Measurements from ENCODE around the gene POLG2.
"Not testable (repeated sequence)": the region's sequence is repeated elsewhere in the genome, so short reads cannot be mapped to it uniquely, and the experiment has no call there.

The POLG2 gene

DNA sequence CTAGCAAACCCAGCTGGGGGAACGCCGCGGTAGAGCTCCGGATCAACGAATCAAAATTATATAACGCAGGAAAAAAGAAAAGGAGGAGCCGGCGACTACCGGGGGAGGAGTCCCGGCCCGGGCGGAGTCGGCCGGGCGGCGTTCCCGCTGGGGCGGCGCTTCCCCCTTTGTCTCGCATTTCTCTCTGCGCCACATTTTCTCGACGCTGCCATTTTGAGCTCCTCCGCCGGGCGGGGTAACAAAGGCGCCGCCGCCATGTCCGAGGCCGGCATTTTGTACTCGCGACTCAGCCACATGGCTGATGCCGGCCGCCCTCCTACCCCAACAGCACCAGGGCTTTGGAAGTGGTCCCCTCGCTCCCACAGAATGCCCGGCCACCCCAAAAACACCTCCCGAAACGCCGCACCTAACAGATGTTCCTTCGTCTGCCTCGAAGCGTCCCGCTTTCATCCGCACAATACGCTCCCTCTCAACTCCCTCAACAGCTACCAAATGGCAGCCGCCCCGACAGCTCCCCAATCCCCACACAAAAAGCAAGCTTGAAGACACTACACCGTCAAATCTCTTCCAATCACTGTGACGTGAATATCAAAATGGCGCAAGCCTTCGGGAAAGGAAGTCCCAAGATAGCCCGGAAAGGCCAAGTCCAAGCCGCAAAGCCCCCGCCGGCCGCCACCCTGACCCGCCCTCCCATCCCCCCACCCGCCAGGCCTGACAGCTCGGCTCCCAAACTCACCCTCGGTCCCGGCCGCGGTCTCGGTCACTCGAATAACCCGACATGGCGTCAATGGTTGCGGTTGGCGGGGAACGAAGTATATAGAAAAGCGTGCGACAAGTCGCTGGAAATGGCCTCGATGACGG lies 8.7 kb upstream of the POLG2 start:
- DNase-seq, result peak; percentile 89

DNA sequence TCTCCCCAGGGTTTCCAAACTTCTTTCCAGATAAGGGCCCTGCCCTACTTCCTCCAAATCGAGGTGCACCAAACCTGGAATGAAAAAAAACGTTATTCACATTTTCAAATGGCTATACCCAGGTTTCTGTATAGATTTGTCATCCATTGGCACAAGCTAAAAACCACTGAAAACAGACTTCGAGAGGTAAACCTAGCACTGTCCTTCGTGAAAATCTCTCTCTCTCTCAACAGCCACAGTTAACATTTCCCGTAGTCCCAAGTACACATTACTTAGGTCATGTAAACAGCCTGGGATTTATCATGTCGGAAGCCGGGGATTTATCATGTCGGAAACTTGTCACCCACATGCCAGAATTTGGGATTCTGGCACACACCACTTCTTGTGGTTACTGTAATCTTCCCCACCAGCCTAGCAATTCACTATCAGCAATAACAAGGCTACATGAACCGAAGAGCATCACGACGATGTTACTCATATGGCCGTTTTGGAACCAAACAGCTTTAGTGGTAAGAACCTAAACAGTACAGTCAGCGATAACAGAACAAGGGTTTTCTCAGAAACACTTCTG lies 8.0 kb upstream of the POLG2 start:
- no peak for DNase-seq

DNA sequence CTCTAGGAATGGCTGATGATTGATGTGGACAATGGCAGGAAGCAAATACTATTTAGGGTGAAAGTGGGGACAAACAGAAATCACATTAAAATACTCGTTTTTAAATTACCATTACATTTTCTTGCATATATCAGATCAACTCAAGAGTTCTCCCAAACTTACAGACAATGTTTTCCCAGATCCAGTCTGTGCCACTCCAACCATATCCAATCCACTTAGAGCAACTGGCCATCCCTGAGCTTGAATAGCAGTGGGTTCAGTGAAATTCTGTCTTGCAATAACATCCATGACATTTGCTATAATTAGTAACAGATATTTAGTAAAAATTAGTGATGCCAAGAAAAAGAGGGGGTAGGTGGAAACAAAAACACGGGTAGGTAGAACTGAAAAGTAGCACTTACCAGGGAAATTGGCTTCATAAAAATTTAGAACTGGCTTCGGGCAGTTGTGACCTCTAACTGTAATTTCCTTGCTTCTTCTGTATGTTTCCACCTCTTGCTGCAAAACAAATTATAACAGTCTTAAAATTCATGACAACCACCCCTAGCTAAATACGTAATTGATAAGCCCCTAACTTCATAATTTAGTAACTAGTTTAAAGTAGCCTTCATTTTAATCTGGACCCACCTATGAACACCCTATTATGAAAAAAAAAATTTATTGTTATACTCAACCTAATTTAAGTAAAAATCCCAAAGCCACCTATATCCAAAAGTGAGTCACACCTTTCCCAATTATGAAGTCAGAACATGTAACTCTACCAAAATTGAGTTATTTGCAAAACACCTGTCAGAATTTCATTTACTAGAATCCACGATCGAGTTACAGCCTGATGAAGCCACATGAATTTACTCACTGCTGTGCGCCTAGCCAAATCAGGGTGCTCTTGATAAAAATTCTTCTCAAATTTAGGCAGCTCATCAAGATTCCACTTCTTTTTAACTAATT lies 7.2 kb upstream of the POLG2 start:
- no peak for DNase-seq

DNA sequence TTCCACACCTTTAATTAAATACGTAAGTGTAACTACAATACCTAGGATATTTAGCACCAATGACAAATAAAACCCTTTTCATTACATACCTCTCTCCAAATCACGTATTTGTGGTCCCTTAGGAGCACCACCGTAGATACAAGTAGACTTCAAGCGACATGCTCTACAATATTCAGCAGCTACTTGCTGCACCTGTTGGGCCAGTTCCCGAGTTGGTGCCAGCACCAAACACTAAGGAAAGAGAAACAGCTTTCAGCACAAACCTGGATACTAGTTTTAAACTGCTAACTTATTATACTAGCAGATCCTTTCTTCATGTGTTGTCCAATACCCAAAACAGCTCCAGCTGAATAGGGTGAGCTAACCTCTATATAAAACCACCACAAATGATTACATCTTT lies 6.5 kb upstream of the POLG2 start:
- DNase-seq, result no peak

DNA sequence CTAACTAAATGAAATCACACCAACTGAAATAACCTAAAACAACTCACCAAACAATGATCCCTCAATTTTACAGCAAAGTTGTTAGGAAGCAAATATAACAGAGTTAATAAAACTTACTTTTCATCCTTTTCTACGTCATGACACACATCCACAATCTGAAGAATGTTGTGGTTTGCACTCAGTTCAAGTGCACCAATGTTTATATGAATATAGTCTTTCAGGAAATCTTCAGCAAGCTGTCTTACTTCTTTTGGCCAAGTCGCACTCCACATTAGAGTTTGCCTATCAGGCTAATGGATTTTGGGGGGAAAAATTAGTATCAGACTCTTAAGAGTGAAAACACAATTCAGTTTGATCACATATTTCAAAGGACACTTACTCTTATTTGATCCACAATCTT lies 6.0 kb upstream of the POLG2 start:
- DNase-seq, result no peak

DNA sequence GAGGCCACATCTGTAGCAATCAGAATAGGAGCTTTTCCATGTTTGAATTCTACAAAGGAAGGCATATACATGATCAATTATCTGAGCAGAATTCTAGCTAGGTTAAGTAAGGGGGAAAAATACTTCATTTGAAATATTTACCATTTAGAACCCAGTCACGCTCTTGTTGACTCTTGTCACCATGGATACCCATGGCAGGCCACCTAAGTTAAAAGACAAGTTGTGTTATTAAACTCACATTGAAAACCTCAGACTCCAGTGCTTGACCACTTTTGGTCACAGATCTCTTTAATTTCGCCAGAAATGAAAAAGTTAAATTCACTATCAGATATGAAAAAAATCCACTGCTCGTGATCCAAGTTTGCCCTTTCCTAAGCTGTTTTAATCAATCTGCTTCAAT lies 5.2 kb upstream of the POLG2 start:
- no peak for DNase-seq

DNA sequence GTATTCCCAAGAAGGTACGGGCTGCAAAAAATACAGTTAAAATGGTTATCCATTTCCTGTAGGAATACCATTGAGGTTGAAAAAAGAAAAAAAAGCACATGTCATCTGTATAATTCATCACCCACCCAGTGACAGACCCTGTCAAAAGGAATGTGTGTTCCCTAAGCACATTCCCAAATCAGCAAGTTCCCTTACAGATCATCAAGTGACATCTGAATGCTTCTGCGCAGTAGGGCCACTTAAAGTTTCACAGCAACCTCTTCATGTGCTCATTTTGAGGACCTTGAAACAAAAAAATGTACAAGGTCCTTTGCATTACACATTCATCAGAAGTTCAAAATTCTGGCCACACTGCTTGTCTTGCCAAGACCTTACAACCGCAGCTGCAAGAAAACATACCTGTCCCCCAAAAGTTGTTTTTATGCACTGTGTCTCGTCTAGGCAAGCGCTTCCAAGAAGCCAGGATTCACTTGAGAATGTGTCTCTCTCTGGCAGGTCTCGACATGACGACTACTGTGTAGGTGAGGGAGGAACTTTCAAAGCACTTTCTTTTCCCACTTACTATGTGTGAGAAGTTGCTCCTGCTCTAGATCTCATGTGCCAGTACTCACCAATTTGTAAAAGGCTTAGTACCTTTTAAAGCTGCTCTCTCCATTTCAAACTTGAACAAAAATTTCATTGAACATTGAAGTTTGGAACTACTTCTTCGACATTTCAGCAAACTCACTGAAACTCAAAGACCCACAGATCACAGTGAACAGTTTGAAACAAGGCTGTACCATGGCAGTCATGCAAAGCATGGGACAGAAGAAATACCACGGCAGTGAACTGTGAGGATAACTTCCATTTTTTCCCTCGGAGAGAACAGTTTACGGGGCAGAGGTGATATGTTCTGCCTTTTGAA lies 4.3 kb upstream of the POLG2 start:
- DNase-seq, result no peak

DNA sequence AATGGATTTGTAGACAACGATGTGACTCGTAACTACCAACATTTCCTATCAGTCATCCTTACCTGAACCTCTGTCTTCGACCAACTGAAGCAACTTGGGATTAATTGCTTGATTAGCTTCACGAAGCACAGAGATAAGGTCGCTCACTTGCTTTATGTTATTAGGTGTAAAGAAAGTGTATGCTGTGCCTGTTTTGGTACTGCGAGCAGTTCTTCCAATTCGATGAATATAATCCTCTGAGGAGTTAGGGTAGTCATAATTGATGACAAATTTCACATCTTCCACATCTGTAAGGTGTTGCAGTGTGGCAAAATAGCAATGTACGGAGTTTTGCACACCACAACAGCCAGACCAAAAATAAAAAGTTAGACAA lies 3.6 kb upstream of the POLG2 start:
- no peak for DNase-seq

DNA sequence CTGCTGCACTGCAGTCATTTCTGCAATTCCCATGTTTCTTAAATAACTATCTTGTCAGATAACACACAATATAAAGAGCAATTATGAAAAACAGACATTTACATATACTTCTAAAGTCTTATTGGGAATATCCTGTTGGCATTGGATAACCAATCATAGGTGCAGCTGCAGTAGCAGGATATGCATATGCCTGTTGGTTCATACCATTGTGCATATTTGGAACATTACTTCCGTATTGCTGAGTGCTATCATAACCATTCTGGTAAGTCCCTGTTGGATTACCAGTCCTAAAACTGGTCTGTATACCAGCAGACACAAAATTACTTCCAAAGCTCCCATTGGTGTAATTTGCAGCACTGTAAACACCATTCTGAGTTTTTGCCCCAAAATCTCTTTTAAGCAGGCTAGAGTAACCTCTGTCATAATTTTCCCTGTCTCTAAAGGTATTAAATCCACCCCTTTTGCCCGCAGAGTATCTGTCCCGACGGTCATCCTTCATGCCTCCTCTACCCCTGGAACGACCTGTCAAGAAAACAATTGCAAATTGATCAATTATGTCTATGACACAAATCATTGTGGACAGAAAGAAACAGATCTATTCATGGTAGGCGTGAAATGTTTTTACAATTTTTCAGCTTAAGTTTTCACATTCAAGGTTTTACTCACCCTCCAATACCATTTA lies 3.1 kb upstream of the POLG2 start:
- DNase-seq, result no peak

DNA sequence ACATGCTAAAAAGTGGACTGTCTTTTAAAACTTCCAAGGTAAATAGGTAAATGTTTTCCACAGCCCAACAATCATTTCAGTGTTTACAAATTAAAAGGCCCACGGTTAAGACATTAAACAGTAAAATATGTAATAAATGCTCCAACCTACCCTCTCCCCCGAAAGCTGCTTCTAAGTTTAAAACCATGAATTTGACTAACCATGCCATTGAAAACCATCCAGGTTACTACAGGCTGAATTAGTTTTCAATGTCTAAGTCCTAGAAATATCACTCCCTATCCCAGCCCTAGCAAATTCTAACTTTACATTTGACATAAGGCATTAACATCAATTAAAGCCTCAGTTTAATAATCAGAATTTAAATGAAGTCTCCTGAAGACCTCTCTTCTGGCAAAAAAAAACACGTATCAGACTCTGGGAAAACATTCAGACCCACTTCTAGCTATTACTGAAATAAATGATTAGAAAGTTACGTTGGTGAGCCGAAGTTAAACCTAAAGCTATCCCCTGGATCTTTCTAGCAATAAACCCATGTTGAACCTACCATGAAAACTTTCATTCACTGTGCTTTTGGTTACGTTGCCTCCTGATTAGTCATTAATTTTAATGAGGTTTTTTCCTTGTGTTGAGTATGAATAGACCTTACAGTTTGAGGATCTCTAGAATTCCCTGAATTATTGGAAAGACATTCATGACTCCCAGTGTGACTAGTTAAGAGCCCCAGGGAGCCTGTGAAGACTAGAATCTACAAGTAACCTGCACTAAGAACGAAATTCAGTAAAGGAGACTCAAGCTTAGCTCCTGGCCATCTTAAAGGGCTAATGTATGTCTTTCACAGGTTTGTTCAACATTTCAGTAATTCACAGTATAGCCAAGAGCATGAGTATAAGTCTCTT lies 1.7 kb upstream of the POLG2 start:
- no peak for DNase-seq

DNA sequence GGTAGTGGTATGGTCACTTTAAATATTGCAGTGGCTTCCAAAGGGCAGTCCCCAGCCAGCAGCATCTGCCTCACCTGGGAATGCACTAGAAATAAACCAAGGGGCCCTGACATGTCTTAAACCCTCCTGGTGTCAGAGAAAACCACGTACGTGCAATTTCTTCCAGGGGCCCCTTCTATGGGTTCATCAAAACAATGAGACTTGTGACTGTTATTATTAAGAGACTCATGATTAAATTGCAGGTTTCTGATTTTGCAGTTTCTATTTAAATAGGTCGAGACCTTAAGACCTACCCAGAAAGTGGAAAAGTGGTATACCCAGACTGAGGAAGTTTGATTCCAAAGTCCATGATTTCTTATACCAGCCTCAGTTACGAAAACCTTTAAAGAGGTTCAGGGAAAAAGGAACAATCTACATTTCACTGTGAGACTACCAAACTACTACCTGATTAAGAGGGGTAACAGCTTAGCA lies 746 bp upstream of the POLG2 start:
- DNase-seq, result no peak

DNA sequence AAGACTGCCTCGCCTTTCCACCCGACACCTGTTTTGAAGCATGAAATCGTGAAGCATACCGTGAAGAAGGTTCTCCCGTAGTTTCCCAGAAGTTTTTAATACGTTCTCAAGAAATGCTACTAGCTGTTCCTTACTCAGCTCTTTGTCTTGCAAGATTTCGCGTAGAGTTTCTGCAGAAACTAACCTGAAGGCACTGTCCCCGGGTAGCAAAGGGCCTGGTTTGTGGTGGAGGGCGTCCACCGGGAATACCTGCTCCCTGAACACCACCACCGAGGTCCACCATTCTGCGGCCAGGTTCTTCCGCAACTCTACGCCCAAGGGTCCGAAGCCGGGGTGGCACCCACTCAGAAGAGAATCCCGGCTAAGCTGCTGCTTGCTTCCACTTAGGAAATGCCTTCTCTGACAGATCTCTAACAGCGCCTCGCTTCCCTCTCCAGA lies 487 bp downstream of the POLG2 start:
- no peak for DNase-seq

DNA sequence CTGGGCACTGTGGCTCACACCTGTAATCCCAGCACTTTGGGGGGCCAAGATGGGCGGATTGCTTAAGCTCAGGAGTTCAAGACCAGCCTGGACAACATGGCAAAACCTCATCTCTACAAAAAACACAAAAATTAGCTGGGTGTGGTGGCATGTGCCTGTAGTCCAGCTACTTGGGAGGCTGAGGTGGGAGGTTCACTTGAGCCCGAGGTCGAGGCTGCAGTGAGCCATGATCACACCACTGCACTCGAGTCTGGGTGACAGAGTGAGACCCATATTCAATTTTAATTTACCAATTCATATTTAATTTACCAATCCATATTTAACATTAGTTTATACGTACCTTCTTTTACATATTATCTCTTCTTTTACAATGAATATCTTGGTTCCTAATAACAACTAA lies 1.6 kb downstream of the POLG2 start:
- DNase-seq, result not testable (repeated sequence)

DNA sequence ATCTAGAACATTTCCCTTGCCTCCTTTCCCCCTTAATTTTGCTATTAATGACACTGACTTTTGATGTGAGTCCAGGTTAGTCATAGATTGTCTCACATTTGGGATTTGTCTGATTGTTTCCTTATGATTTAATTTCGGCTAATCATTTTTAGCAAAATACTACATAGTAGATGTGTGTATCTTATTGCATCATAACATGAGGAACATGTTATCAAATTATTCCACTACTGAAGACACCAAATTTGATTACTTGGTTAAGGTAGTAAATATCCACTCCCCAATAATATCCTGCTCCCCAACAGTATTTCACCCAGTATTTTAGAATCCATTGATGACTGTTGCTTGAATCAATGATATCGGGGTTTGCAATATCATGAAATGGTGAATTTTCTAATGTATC lies 2.7 kb downstream of the POLG2 start:
- no peak for DNase-seq

DNA sequence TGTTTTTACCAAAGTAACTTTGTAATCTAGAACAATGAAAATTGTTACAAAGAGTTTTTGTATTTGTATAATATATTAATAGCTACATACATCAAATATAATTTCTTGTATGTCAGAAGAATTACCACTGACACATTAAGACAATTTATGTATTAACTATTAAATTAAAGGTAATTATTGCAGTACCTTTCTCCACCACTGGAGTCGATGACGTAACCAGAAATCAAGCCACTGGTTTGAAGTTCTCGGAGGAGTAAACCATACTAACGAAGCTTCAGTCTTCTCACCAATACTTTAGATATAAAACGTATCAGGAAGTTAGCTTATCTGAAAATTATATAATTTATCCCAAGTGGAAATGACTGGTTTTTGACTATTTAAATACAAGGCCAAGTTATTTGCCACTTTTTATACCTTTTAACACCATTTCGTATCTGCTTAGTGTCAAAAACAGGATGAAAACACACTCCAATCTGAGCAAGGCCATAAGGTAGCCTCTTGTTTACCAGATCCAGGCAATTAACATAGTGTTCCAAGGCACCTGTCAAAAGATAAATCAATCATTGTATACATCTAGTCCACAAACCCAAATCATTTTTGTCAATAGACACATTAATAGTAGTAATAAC lies 4.3 kb downstream of the POLG2 start:
- DNase-seq, result peak; percentile 53

DNA sequence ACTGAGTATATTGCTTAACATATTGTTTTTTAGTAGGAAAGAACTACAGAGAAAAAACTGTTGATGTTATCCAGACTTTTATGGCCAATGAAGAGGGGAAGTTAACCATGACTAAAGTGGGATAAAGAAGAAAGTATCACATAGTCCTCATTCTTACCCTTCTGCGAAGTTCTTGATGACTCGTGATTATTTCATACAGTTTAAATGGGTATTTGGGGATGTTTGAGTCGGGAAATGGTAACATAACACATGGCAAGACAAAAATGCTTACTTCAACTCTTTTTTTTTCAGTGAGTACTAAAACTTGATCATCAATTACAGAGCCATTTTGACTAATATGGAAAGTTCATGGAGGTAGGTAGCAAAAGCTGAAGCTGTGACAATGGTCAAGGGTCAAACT lies 4.9 kb downstream of the POLG2 start:
- DNase-seq, result no peak

DNA sequence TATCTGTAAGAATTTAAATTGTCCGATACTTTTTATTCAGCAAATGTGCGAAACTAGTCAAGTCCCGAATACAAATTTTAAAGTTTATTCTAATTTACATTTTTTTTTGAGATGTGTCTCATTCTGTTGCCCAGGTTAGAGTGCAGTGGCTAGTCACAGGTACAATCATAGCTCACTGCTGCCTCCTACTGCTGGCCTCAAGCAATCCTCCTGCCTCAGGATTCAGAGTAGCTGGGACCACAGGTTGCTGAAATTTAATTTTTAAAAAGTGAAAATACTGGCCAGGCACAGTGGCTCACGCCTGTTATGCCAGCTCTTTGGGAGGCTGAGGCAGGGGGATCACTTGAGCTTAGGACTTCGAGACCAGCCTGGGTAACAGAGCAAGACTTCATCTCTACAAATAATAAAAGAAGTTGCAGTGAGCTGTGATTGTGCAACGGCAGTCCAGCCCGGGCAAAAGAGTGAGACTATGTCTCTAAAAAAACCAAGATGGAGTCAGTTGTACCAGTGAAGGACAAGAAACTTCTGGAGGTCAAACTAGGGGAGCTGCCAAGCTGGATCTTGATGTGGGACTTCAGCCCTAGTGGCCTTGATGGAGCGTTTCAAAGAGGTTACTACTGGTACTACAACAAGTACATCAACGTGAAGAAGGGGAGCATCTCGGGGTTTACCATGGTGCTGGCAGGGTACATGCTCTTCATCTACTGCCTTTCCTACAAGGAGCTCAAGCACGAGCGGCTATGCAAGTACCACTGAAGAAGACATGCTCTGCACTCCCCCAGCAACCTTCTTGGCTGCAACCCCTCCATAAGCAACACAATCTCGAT lies 5.6 kb downstream of the POLG2 start:
- peak; percentile 66 for DNase-seq

DNA sequence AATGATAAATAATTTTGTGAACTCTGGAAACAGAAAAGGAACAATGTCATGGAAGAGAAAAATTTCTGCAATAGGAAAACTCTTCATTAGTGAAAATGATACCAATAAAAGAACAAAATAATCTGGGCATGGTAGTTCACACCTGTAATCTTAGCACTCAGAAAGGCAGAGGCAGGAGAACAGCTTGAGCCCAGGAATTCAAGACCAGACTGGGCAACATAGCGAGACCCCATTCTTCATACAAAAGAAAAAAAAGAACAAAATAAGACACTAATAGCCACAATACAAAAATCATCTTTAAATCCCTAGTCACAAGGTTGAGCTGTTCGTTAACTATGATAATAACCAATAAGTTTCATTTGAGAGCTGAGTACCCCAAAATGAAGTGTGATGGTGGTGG lies 8.6 kb downstream of the POLG2 start:
- no peak for DNase-seq

DNA sequence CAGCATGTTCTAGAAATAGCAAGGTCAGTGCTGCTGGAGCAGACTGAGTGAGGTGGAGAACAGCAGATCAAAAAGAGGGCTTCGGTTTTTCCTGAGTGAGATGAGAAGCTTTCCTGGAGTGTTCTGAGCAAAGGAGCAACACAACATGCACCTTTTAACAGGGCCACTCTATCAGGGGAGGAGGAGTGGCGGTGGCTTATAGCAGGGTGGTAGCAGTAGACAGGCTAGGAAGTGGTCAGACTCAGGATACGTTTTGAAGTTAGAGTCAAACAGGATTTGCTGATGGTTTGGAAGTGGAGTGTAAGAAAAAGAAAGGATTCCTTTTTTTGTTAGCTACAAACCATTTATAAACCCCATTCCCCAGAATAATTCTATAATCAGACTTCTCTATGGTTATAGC lies 12.5 kb downstream of the POLG2 start:
- DNase-seq, result no peak
